ENCODE results near the gene DNAJB13.

DNAJB13 gene

DNA sequence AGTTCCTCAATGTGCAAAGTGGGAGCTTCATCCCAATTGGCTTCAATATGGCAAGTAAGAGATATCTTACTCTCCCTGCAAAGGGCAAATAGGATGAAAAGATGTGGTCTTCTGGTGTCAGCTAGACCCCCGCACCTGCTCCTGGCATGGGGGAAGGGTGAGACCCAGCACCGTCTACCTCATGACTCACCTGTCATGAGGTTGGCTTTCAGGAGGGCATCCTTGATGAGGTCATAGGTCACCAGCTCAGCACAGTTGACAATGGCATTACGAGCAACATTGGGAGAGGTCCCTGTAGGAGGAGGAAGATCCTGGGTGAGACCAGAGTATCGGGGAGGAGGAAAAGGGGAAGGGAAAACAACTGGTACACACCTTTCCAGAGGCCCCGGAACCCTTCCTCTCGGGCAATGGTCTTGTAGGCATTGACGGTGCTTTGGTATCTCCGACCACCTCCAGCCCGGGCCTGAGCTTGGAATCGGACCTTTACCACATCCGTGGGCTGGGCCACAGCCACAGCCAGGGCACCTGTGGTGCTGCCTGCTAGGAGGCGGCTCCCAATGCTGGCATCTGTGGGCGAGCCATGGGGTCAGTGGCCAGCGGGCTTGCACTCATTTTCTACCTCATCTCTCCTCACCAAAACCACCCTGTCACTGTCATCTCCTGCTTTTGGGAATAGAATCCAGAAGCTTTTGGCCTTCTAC, 25.8 kb downstream of the DNAJB13 start:
- Histone ChIP-seq H3K27ac (replicated peaks) (no peak overlapping the region), H3K27me3 (ENCODE audit: insufficient read depth, poor library complexity, severe bottlenecking) (no peaks in the 10 kb centered on the region), H3K4me3 (replicated peaks; ENCODE audit: insufficient read depth, low read length) (no peak overlapping the region)
- no peak for TF ChIP-seq SPI1 (IDR thresholded peaks at IDR 0.05; ENCODE audit: borderline replicate concordance, low read depth)
- no peak; the same call in 1 of the 2 replicates for TF ChIP-seq POLR2AphosphoS5 (IDR thresholded peaks at IDR 0.05; ENCODE audit: low read depth)
- TF ChIP-seq, protein P1, sequence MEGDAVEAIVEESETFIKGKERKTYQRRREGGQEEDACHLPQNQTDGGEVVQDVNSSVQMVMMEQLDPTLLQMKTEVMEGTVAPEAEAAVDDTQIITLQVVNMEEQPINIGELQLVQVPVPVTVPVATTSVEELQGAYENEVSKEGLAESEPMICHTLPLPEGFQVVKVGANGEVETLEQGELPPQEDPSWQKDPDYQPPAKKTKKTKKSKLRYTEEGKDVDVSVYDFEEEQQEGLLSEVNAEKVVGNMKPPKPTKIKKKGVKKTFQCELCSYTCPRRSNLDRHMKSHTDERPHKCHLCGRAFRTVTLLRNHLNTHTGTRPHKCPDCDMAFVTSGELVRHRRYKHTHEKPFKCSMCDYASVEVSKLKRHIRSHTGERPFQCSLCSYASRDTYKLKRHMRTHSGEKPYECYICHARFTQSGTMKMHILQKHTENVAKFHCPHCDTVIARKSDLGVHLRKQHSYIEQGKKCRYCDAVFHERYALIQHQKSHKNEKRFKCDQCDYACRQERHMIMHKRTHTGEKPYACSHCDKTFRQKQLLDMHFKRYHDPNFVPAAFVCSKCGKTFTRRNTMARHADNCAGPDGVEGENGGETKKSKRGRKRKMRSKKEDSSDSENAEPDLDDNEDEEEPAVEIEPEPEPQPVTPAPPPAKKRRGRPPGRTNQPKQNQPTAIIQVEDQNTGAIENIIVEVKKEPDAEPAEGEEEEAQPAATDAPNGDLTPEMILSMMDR (IDR thresholded peaks at IDR 0.05; ENCODE audit: insufficient read depth, low read length), result no peak
- TF ChIP-seq, protein P2, sequence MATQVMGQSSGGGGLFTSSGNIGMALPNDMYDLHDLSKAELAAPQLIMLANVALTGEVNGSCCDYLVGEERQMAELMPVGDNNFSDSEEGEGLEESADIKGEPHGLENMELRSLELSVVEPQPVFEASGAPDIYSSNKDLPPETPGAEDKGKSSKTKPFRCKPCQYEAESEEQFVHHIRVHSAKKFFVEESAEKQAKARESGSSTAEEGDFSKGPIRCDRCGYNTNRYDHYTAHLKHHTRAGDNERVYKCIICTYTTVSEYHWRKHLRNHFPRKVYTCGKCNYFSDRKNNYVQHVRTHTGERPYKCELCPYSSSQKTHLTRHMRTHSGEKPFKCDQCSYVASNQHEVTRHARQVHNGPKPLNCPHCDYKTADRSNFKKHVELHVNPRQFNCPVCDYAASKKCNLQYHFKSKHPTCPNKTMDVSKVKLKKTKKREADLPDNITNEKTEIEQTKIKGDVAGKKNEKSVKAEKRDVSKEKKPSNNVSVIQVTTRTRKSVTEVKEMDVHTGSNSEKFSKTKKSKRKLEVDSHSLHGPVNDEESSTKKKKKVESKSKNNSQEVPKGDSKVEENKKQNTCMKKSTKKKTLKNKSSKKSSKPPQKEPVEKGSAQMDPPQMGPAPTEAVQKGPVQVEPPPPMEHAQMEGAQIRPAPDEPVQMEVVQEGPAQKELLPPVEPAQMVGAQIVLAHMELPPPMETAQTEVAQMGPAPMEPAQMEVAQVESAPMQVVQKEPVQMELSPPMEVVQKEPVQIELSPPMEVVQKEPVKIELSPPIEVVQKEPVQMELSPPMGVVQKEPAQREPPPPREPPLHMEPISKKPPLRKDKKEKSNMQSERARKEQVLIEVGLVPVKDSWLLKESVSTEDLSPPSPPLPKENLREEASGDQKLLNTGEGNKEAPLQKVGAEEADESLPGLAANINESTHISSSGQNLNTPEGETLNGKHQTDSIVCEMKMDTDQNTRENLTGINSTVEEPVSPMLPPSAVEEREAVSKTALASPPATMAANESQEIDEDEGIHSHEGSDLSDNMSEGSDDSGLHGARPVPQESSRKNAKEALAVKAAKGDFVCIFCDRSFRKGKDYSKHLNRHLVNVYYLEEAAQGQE (IDR thresholded peaks at IDR 0.05; ENCODE audit: insufficient replicate concordance, low read depth), result no peak
- no peak for TF ChIP-seq GABPA (IDR thresholded peaks at IDR 0.05; ENCODE audit: low read depth)
- peak in 1 of 2 experiments; percentile 31 for DNase-seq (ENCODE audit: low read depth in 1 of 2, low spot score in 1 of 2)

DNA sequence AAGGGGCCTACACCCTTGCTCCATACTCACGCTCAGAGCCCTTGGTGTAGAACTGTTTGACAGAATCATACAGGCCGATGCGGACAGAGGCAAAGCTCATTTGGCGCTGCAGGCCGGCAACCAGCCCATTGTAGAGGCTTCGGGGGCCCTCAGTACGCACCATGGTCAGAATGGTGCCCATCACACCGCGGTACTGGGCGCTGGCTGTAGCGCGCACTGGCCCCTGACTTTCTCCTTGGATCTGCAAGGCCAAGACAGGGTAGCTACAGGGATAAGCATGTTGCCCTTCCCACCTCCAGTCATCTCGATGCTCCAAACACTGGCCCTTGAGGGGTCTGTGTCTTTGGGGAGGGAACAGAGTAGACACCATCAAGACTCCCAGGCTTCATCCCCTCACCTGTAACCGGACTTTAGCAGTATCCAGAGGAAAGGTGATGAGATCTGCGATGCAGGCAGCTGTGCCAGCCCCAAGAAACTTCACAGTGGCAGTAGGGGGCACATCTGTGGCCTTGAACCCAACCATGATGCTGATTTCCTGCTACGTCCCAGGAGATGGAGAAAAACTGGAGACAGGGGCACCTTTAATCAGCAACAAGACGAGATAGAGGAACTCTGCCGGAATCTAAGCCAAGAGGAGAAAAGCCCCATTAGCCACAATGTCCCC, 27.2 kb downstream of the DNAJB13 start:
- Histone ChIP-seq H3K4me3 (replicated peaks; ENCODE audit: insufficient read depth, low read length) (no peak overlapping the region), H3K27me3 (ENCODE audit: insufficient read depth, poor library complexity, severe bottlenecking) (no peaks in the 10 kb centered on the region), H3K27ac (replicated peaks) (no peak overlapping the region)
- TF ChIP-seq, protein P1 (IDR thresholded peaks at IDR 0.05; ENCODE audit: insufficient read depth, low read length), result no peak
- TF ChIP-seq POLR2AphosphoS5 (IDR thresholded peaks at IDR 0.05; ENCODE audit: low read depth) (peak; percentile 37; the same call in 1 of the 2 replicates), SPI1 (IDR thresholded peaks at IDR 0.05; ENCODE audit: borderline replicate concordance, low read depth) (no peak), GABPA (IDR thresholded peaks at IDR 0.05; ENCODE audit: low read depth) (no peak)
- TF ChIP-seq, protein P2 (IDR thresholded peaks at IDR 0.05; ENCODE audit: insufficient replicate concordance, low read depth), result no peak
- DNase-seq (ENCODE audit: low read depth in 1 of 2, low spot score in 1 of 2), result peak in 1 of 2 experiments; percentile 8

GRCh38 chr11:73978576-73979086, 27.8 kb downstream of the DNAJB13 start:
- TF ChIP-seq GABPA (IDR thresholded peaks at IDR 0.05; ENCODE audit: low read depth) (no peak), SPI1 (IDR thresholded peaks at IDR 0.05; ENCODE audit: borderline replicate concordance, low read depth) (no peak), POLR2AphosphoS5 (IDR thresholded peaks at IDR 0.05; ENCODE audit: low read depth) (no peak)
- TF ChIP-seq, protein P1 (IDR thresholded peaks at IDR 0.05; ENCODE audit: insufficient read depth, low read length), result no peak
- TF ChIP-seq, protein P2 (IDR thresholded peaks at IDR 0.05; ENCODE audit: insufficient replicate concordance, low read depth), result no peak
- peak in 1 of 2 experiments; percentile 13 for DNase-seq (ENCODE audit: low read depth in 1 of 2, low spot score in 1 of 2)
- Histone ChIP-seq H3K27me3 (ENCODE audit: insufficient read depth, poor library complexity, severe bottlenecking) (no peaks in the 10 kb centered on the region), H3K4me3 (replicated peaks; ENCODE audit: insufficient read depth, low read length) (no peak overlapping the region), H3K27ac (replicated peaks) (peak overlapping the region; percentile 24)

Data from HL-60 (cell line).